ENCODE measurements around the gene STXBP1.

STXBP1 gene

DNA sequence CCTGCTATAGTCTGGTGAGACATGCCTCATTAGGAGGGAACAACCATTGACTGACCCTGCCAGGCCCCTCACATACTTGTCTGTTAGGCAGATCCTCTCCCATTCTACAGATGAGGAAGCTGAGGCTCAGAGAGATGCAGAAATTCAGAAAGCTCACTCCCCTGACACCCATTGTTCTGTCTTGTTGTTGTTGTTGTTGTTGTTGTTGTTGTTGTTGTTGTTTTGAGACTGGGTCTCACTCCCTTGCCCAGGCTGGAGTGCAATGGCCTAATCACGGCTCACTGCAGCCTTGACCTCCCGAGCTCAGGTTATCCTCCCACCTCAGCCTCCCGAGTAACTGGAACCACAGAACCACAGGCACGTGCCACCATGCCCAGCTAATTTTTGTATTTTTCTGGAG lies 81.6 kb downstream of the STXBP1 start:
- no peak for DNase-seq (ENCODE audit: low spot score)

- DNase-seq (ENCODE audit: low spot score): no peak
These were observed 83.0 kb downstream of the STXBP1 start for GRCh38 chr9:127694890-127695720.

GRCh38 chr9:127697575-127697974 lies 85.5 kb downstream of the STXBP1 start:
- DNase-seq (ENCODE audit: low spot score): no peak

DNA sequence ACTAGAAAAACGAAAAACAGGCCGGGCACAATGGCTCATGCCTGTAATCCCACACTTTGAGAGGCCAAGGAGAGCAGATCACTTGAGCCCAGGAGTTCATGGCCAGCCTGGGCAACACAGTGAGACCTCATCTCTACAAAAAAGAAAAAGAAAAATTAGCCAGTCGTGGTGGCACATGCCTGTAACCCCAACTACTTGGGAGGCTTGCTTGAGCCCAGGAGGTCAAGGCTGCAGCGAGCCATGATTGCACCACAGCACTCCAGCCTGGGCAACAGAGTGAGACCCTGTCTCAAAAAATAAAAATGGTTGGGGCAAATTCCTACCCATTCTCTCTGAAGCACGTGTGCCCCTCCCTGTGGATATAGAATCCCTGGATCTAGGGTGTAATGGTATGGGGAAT lies 86.3 kb downstream of the STXBP1 start:
- DNase-seq (ENCODE audit: low spot score): no peak

GRCh38 chr9:127698985-127699670 lies 87.1 kb downstream of the STXBP1 start:
- no peak for DNase-seq (ENCODE audit: low spot score)

DNA sequence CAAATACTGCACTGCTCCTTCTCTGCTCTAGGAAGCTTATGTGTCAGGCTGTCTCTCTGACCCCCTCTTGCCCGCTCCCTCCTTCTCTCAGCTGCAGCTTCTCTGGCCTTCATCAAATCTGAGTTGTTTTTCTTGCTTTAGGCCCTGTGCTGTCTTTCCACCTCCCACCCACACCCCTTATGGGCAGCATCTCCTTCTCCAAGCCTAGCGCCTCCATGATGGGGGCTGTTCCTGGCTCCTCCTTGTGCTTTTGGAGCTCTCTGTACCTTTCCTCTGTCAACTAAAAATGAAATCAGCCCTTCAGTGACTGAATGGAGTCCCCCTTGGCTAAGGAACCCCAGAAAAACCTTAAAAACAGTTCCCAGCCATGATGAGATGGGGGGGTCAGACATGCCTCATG lies 88.1 kb downstream of the STXBP1 start:
- DNase-seq (ENCODE audit: low spot score): no peak

GRCh38 chr9:127700594-127701255 lies 88.6 kb downstream of the STXBP1 start:
- no peak for DNase-seq (ENCODE audit: low spot score)

GRCh38 chr9:127703289-127703946 lies 91.3 kb downstream of the STXBP1 start:
- DNase-seq (ENCODE audit: low spot score): no peak

- no peak for DNase-seq (ENCODE audit: low spot score)
These were observed 93.7 kb downstream of the STXBP1 start for GRCh38 chr9:127705577-127706379.

GRCh38 chr9:127706836-127707241 lies 94.8 kb downstream of the STXBP1 start, which contains the start of gene CFAP157:
CFAP157 (plus strand) TSS chr9:127706988; CDS start chr9:127707032, 44 bp downstream.
- DNase-seq (ENCODE audit: low spot score): no peak

GRCh38 chr9:127707766-127708165 lies 95.7 kb downstream of the STXBP1 start:
- DNase-seq (ENCODE audit: low spot score): peak; percentile 59

- no peak for DNase-seq (ENCODE audit: low spot score)
These were observed 97.0 kb downstream of the STXBP1 start for GRCh38 chr9:127708952-127709587.

GRCh38 chr9:127710204-127710783 lies 98.2 kb downstream of the STXBP1 start:
- DNase-seq (ENCODE audit: low spot score): no peak

- no peak for DNase-seq (ENCODE audit: low spot score)
These were observed 99.2 kb downstream of the STXBP1 start for GRCh38 chr9:127711226-127711701.

- DNase-seq (ENCODE audit: low spot score): no peak
These were observed 99.8 kb downstream of the STXBP1 start for GRCh38 chr9:127711831-127712274.

DNA sequence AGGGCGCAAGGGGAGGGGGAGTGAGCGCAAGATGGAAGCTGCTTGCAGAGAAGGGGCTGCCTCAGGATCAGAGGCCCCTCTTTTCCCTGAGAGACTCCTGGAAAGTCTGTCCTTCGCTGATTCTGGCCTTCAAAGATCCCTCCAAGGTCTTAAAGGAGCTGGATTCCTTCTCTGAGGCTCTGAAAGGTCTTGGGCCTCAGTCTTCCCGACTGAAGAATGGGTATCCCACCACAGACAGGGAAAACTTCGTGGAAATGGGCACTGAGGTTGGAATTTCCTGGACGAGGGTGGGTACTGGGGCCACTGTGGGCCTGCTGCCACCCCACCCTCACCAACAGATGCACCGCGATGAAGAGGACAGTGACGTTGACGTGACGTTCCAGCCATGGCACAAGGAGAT lies 100.3 kb downstream of the STXBP1 start:
- DNase-seq (ENCODE audit: low spot score): no peak

DNA sequence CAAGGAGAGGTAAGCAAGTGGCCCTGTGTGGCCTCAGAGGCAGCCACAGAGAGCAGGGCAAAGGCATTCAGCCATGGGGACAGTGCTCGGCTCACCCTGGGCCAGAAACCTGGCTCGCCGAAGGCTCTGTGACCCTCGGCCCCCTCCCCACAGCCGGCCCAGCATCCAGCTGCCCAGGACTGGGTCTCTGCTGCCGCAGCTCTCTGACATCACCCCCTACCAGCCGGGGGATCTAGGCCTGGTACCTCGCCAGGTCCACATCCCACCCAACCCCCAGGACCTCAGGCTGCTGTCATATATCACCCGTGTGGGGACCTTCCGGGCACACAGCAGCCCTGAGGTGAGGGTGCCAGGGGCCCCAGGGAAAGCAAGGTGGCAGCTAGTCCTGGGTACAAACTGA lies 100.8 kb downstream of the STXBP1 start:
- DNase-seq (ENCODE audit: low spot score): no peak

DNA sequence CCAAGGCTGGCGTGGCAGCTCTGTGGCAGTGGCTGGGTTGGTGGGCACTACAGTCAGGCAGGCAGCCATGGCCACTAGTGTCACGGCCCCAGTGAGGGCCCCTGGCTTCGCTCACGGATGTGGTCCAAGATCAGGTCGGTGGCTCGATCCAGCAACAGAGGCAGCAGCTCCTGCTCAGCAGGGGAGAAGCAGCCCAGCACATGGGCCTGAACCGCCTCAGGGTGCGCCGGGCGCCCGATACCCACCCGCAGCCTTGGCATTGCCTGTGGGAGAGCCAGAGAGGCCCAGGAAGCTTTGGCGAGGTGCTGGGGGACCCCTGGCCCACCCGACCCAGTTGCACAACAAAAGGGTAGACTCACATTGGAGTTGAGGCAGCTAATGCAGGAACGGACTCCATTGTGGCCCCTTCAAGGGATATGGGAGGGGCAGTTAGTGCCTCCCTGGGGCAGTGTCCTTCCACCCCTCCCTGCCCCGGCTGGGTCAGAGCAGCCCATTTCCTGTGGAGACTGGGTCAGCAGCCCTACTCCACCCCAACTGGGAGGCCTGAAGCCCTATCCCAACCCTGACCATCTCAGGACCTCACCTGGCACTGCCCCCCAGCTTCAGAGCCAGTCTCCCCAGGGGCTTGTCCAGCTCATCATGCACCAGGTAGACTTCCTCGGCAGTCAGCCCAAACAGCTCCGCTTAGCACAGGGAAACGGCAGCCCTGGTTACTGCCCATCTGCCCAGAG lies 102.1 kb downstream of the STXBP1 start:
- DNase-seq (ENCODE audit: low spot score): no peak

- peak; percentile 54 for DNase-seq (ENCODE audit: low spot score)
These were observed 102.9 kb downstream of the STXBP1 start for GRCh38 chr9:127714951-127715469.
